GM18519 (cell line): ENCODE results near the gene CFAP45.

Experiments used
- ATAC-seq: cut with Tn5 transposase; IDR thresholded peaks from one replicate; pipeline ENCODE4 v1.9.1; 2021; ENCODE audit warnings: mild to moderate bottlenecking, moderate library complexity; ENCODE audit not compliant: unreplicated experiment, low FRiP score

Gene CFAP45

DNA sequence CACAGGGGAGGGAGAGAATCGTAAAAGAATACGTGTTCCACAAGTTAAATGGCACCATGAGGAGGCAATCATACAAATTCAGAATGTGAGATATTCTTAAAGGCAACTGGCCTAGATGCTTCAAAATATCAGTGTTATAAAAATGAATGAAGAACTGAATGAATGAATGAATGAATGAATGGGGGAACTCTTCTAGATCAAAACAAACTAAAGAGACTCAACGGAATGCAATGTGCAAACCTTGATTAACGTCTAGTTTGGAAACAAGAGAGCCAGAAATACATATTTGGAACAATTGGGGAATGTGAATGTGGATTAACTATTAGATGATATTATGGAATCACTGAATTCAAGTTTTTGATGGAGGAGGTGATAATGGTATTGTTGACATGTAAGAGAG, 16.8 kb downstream of the CFAP45 start:
- ATAC-seq = no peak

DNA sequence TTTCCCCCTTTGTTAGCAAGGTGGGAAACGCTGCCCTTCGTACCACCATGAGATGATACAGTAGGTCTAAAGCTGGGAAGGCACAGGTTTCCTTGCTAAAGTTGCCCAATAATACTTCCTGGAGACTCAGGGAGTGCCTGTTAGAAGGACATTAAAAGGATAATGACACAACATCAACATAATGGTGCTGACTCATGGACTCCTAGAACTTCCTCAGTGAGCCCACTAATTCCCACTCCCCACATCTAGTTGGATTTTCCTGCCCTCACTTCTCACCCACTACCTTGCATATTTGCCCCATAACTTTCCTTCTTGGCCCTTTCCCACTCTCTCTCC, 17.5 kb downstream of the CFAP45 start:
- ATAC-seq = no peak

DNA sequence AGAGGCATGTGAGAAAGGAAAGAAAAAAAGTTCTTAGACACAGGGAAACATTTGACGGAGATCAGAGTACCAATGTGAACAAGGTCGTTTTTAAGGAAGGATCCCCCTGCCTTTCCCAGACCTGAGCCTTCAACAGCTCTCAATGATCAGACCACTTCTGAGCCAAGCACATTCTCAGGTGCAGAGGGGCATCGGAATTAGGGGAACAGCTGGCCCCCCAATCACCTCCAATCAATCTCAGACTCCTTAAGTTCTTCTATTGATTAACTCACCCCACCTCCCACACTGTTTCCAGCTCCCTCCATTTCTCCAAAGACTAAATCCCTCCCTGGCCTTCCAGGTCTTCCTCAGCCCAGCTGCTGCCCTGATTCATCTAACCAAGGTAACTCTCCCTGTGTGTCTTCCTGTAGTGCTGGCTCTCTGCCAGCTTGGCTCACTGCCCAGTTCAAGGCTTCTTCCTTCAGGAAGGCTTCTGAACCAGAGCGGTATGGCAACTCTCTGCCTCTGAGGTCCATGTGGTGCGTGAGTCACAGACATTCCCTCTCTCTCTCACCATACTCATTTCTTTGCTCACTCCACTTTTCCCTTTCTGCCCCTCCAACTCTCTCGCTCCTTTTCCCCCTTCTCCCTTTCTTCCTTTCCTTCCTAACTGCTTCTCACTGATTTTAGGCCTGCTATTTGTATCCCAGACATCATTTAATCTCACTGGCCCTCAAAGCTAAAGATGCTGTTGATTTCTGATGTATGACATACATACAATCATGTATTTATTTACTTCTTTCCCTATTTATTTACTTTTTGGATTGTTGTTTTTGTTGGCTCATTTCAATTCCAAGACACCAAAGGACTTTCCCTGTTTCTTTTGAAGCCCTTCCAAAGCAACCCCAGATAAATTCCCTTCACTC, 18.1 kb downstream of the CFAP45 start:
- ATAC-seq = no peak

GRCh38 chr1:159880430-159880829, 19.5 kb downstream of the CFAP45 start:
- ATAC-seq = no peak

DNA sequence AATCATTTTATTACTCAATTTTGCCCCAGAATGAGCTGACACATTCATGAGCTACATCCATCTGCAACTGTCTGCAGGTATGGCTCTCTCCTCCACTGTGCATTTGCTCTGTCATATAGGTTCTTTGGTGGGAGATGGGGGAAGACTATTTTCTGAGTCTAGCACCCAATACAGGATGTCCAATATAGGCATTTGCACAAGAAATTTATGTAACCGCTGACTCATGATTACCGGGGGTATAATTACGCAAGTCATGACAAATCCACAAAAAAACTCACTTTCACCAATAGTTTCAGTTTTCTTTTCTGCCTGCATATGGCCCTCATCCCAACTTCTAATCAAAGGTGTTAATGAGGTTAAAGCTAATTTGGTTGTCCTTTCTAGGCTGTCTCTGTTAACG, 20.0 kb downstream of the CFAP45 start:
- ATAC-seq = no peak

- ATAC-seq = no peak
Measured at GRCh38 chr1:159879136-159879535, 20.8 kb downstream of the CFAP45 start.

DNA sequence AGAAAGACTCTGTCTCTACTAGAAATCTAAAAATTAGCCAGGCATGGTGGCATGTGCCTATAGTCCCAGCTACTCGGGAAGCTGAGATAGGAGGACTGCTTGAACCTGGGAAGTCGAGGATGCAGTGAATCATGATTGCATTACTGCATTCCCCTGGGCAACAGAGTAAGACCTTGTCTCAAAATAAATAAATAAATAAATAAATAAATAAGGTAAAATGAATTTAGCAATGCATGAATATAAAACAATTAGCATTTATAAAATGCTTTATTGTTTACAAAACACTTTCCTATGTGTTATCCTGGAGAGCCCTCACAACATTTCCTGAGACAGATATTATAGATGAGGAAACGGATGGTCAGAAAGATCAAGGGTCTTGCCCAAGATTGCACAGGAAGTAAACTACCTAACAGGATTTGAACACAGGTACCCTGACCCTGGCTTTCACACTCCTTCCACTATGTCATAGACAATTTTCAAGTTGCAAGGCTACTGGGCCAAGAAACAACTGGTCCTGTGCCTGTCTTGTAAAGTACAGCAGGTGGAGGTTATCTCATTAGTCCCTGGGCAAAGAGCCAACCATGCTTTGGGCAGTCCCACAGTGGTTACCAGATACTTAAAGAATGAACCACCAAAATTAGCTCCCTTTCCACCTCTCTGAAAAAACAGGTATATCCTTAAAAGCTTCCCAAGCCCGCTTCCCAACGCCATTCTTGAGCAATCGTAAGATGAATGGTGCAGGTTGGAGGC, 22.1 kb downstream of the CFAP45 start:
- no peak for ATAC-seq

GRCh38 chr1:159873530-159874143, 26.3 kb downstream of the CFAP45 start:
- no peak for ATAC-seq

GRCh38 chr1:159872891-159873290, 27.1 kb downstream of the CFAP45 start:
- ATAC-seq = no peak

DNA sequence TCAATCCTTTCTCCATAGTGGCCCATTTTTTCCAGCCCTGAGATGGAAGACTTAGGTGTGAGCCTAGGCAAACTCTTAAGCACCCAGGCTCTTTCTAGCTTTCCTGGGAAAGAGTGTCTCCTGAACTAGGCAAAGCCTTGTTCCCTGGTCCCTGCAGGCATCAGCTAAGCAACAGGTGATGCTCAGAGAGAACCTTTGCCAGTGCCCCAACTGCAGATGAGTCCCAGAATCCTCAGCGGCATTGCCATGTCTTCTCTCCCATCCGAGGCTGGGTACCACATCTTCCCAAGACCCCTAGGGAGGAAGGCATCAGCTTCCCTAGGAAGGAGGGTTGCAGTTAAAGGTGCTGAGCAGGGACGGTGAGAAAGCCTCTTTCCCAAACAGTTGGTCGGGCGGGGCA, 29.3 kb downstream of the CFAP45 start:
- ATAC-seq = no peak

DNA sequence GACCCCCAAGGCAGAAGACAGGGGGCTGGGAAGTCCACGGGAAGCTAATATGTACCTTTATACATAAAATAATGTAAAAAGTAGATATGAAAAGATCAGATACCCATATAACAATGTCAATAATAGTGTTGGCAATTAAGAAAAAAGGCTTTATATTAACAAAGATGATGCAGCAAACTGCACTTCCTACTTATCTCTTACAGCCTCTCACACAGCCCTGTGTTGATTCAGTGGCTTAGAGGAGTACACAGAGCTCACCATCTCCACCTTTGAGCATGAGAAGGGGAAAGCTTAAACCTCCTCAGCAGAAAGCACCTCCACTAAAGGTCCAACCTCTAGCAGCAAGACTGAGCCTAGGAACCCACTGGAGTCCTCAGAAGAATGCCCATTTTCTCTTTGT, 30.4 kb downstream of the CFAP45 start:
- no peak for ATAC-seq

GRCh38 chr1:159869173-159869572, 30.8 kb downstream of the CFAP45 start:
- ATAC-seq = no peak

DNA sequence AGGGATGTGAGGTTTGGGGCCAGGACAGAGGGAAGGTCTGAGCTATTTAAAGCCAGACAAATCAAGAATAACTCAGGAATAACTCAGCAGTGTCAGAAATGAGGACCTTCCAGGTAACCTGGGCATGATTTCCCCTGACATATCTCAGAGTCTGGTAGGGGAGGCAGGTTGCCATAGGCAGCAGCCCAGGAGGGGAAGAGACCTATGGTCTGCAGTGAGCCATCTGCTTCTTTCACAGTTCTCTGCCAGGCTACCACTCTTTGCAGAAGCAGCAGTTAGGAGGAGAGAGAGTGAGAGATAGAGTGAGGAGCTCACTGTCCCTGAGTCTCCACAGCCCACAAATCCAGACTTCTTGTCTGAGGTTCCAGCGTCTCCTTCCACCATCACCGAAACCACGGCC, 31.2 kb downstream of the CFAP45 start:
- no peak for ATAC-seq

DNA sequence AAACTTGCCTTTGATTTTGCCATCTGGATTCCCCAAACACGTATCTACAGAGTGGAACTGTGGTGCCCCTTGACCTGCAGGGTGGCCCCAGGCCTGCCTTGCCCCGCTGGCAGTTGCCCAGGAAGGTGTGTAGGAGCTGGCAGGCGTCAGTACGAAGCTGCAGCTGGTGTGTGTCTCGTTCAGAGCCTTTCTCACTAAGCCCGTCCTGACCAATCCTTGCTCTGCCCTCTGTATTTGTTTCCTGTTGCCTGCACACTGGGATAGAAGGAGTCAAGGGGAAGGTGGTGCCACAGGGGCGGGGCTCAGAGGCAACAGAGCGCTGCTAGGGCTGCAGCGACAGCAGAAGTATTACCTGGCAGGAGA, 32.3 kb downstream of the CFAP45 start:
- no peak for ATAC-seq

GRCh38 chr1:159866905-159867663, 32.9 kb downstream of the CFAP45 start:
- no peak for ATAC-seq

DNA sequence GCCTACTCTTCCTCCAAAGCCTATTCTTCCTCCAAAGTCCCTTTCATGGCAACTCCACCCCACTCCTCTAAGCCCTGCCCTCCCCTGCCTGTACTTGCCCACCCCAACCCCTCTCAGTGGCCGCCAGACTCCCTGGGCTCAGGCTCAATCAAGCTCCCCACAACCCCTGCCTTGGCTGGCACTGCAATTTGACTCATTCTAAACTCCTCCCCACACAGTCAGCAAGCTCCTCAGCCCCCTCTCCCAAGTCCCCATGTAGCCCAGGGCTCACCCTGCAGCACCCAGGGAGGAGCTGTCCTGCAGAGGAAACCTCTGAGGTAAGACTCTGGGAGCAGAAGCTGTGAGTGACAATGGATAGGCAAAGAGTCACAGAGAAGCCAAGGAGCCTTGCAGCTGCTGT, 33.9 kb downstream of the CFAP45 start:
- ATAC-seq = no peak

- no peak for ATAC-seq
Measured at GRCh38 chr1:159864262-159864661, 35.7 kb downstream of the CFAP45 start.

DNA sequence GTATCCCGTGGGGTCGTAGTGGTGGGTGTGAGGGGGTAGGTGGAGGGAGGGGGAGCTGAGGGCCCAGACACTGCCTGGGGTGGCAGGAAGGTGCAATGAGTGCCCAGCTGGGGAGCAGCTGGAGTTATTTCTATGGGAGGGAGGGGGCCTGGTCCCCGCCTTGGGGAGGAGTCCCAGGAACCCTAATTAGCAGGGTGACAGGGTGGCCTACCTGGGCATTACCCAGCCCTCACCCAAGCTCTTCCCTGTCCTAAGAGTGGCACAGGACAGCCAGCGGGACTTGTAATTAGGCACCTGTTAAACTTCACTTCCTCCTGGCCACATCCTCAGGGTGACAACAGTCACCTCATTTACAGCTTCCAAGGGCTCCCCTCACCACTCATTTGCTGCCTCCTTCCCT, 37.4 kb downstream of the CFAP45 start, which contains the start of gene VSIG8:
TSS of gene VSIG8 (minus strand) at position 101 of the 400 bp plus-strand sequence. CDS start 136 bp downstream, outside the sequence.
- no peak for ATAC-seq

DNA sequence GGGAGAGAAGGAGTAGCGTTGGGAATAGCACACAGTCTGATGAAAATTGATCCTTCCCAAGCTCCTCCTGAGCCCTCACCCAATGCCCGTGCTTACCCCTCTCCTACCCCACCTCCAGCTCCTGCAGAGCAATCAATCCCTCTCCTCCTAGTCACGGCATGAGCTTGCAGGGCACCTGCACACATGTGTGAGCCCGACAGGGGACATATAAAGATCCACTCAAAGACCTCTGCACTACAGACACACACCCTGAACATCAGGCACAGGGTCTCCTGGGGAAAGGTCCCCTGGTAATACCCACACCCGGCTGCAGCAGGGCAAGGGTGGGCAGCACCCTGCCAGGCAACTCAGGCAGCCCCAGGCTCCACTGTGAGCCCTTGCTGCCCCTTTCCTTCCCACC, 37.9 kb downstream of the CFAP45 start:
- no peak for ATAC-seq

DNA sequence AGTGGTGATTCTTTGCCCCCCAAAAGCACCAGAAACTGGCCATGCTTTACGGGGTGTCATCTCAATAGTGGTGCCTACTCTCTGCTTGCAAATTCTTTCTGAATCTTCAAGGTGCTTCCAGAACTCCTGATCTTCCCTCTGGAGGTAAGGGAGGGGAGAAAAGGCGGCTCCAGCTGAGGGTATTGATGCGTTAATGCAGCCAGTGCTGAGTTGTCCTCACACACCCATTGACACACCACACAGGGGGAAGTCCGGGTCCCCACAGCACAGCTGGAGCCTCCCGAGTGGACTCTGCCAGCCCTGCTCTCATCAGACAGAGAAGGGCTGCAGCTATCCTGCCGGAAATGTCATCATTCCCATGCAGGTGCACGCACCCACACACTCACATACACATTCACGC, 38.7 kb downstream of the CFAP45 start:
- no peak for ATAC-seq

- ATAC-seq = no peak
Measured at GRCh38 chr1:159860456-159860855, 39.5 kb downstream of the CFAP45 start.
